GOT3 (cell line): ENCODE results near the gene F2R.

Experiments
- DNase-seq: peaks from one replicate; lab custom pipeline; 2025; ENCODE audit warnings: mixed read lengths; lab: John Stamatoyannopoulos, UW

Gene F2R

GRCh38 chr5:76690704-76691466 lies 25.0 kb upstream of the F2R start:
- DNase-seq: no peak

DNA sequence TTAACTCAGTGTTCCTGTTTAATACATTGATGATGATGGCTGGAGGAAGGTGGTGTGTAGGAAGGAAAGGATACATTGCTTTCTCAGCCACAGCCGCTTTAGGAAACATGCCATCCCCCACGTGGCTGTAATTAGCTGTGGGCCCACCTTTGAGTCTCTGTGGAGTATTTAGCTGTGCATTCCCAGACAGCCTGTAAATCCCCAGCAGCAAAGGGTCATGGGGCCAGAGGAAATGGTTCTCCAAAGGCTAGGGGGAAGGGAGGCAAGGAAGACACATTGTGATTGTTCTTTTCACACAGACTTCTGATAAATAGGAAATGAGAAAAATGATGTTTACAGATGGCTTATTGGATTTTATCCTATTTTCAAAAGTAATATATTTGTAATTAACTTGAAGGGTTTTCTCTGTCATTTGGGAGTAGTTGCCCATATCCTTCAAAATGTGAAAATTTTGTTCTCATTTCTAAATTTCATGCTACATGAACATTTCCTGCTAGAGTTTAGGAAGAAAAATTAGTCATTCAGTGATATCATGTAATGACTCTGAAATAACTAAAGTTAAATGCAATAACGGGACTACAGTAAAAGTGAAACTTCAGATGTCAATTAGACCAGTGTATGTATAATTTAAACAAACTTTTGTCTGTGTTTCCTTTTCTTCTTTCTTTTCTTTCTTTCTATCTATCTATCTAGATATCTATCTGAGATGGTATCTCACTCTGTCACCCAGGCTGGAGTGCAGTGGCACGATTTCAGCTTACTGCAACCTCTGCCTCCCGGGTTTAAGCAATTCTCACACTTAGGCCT lies 24.3 kb upstream of the F2R start:
- no peak for DNase-seq

DNA sequence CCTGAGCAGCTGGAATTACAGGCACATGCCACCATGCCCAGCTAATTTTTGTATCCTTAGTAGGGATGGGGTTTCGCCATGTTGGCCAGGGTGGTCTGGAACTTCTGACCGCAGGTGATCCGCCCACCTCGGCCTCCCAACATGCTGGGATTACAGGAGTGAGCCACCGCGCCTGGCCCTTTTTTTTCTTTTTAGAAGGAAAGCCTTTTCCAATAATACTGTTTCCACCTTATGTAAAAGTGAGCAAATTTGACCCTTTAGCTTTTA lies 23.7 kb upstream of the F2R start:
- no peak for DNase-seq

DNA sequence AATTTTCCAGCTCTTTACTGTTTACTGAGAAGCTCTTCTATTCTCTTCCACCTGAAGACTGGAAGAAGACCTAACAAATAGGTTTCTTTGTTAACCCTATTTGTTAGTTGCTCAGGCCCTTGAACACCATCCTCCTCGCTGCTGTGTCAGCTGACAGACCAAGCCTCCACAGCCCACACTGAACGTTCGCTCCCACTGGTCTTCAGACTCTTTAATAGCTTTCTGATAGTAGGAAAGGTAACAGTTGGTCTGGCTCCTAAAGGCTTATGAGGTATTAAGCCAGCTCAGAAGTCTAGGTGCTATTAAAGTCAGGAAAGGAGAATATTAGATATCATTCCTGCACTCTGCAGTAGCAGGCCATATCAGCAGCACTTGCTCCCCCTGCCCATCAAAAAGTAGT lies 23.3 kb upstream of the F2R start:
- no peak for DNase-seq

DNA sequence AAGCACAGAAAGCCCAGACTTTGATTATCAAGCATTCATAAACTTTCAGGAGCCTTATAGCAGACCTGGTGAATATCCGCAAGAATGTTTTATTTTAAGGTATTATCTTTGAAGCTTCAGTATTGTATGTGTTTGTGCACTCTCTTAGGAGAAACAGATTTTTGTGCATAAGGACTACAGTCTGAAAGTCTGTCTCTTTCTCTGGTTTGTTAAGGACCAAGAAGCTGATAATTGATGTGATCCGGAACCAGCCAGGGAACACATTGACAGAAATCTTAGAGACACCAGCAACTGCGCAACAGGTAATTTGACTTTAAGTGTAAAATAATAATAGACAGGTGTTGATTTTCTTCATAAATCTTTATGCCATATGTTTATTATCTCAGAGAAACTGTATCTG lies 22.8 kb upstream of the F2R start:
- DNase-seq: no peak

DNA sequence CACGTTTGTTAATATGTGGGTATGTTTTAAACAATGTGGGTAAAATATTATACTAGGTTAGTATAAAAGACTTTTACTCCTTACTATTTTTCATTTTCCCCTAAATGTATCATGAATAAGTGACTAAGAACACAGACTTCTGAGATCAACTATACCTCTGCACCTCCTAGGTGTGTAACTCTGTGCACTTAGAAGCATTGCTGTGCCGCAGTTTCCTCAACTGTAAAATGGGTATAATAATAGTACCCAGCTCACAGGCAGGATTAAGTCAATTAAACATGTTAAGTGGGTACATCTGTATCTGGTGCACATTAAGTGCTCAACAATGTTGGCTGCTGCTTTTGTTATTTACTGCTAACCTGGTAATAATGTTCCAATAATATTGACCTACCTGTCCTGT lies 21.6 kb upstream of the F2R start:
- DNase-seq: no peak

DNA sequence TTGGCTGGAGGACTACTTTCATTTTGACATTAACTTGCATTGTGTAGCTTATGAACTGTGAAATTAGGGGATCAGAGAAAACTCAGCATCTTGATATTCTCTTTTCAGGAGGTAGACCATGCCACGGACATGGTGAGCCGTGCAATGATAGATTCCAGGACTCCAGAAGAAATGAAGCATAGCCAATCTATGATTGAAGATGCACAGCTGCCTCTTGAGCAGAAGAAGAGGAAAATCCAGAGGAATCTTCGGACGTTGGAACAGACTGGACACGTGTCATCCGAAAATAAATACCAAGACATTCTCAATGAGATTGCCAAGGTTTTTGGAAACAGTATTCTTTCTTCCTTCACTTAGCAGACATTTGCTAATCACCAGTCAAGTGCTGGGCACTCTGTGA lies 20.6 kb upstream of the F2R start:
- DNase-seq: no peak

DNA sequence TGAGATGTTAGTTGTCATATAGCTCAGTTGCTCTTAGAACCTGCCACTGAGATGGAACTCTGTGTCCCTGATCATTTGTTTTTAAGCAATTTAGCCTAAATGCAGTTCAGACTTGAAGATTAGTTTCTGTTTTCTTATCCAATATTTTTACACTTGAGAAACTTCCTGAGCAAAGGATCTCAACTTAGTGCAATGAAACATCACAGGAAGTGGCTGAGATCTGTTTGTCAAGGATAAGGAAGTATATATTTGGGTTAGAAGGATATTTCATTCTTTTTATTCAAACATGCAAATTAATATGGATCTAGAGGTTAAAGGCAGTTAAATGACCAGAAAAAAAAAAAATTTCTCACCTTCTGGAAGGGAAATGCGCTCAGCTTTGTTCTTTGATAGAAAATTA lies 19.7 kb upstream of the F2R start:
- DNase-seq: no peak

- no peak for DNase-seq
Measured at GRCh38 chr5:76697670-76698069, 18.3 kb upstream of the F2R start.

GRCh38 chr5:76700571-76700970 lies 15.4 kb upstream of the F2R start:
- DNase-seq: no peak

DNA sequence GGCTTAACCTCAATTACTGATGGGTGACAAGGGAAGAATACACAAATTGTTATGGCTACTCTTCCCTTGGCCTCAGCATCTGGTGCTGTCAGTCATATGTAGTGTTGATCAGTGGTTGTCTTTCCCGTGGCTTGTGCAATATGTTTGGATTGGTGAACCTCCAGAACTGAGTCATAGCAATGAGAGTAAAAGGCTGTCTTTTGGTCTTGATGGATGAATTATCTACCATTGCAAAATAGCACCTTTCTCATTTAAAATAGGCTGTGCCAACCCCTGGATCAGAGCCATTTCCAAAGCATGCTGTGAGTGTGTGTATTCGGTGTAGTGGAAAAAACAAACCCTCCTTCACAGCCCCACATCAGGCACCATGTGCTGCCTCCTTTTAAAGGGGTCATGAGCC lies 14.6 kb upstream of the F2R start:
- no peak for DNase-seq

GRCh38 chr5:76703707-76704106 lies 12.2 kb upstream of the F2R start:
- no peak for DNase-seq

GRCh38 chr5:76704131-76704663 lies 11.7 kb upstream of the F2R start:
- DNase-seq: no peak

GRCh38 chr5:76705574-76705973 lies 10.4 kb upstream of the F2R start:
- DNase-seq: no peak

- no peak for DNase-seq
Measured at GRCh38 chr5:76709762-76710161, 6.2 kb upstream of the F2R start.

DNA sequence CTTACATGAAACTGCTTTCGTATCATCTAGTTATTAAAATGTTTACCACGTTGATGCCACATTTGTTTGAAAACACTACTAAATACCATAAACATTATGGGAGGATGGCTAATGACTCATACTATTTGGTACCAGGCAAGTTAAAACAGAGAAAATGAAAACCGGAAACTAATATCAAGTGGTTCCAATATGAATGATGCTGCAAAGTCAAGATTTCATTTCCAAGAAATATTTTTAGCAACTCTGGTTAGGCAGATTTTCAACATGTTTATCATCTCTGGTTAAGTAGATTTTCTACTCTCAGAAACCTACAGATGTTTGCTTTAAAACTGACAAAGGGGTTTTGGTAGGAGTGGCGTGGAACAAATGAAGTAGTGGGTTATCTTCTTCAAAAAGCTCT lies 4.9 kb upstream of the F2R start:
- DNase-seq: no peak

DNA sequence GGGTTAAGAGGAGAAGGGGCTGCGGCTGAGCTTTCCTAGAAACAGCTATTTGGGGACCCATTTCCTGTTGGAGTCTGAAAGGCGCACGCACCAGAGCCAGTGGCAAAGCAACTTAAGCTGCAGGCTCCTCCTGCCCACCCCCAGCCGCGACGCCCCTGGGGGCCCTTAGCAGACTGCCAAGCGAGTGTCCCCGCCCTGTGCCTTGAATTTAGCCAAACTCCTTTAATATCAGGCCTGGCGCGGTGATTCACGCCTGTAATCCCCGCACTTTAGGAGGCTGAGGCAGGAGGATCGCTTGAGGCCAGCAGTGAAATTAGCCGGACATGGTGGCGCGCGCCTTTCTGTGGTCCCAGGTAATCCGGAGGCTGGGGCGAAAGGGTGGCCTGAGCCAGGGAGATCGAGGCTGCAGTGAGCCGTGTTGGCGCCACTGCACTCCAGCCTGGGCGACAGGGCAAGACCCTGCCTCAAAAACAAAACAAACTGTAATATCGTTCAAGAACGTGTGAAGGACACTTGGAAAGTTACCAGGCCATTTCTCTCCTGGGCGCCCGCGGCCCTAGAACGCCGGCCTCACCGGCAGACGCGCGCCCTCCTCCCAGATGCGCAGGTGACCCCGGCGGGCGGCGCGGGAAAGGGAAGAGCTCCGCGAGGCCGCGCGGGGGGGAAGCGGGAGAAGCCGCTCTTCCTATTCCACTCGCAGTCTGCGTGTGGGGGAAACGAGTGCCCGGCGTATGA lies 1.0 kb upstream of the F2R start:
- DNase-seq: no peak

- no peak for DNase-seq
Measured at GRCh38 chr5:76715486-76715735, 515 bp upstream of the F2R start.

DNA sequence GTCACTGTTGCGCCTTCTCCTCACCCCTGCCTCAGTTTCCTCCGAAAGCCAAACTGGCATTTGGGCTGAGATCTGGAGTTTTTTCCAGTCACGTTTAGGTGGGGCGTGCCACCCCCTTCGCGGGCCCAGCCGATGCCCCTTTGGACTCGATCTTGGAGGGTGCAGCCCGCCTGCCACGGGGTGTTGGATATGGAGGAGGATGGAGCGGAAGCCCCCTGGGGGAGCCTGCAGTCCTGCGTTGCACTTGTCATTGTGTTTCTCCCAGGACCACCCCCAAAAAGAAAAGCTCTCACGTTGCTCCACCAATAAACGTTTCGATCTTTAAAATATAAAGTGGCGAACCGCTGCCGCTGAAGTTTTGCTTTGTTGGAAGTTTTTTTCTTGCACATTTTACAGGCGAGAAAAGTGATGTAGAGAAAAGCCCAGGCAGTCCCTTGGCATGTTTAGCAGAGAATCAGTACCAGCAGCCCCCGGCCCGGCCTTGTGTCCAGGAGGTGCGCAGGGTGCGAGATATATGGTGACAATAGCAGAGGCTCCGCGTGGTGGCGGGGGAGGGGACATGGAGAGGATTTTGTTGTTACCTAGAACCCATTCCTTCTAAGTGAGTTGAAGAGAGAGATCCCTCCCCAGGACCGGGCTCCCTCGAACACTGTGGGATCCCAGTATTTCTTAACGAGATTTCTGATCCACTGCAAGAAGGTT lies 681 bp downstream of the F2R start:
- no peak for DNase-seq

DNA sequence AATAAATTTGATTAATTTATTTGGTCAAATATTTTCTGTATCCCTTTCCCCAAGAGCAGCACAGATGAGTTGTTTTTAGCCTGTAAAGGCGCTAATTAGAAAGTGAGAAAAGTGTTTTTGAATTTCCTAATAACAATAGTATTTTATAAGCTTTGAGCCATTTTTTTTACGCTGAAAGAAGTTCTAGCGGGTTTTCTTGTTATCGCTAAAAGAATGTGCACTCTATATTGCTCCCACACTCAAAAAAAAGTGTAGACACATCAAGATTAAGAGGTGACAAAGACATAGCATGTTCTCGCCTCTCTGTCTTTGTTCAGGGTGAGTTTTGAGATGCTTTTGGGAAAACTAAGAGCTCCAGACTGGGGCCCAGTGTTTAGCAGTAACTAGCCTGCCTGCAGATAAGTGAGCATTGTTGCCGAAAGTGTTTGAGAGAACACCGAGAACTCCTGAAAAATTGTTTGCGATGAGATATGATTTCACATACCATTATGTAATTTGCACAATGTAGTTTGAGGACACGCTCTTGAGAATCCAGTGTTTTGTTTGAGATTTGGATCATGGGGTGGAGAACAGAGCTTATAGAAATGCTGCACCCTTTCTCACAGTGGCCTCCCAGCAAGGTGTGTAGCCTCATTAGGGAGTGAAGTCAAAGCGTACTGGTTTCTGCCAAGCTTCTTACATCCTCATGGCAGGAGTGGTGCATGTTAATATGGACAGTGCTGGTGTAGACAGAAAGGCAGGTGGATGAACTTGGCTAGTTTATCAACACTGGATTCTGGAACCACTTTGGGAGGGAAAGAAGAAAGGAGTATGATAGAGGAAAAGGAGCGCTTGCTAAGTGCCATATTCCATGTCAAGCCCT lies 1.5 kb downstream of the F2R start:
- no peak for DNase-seq

DNA sequence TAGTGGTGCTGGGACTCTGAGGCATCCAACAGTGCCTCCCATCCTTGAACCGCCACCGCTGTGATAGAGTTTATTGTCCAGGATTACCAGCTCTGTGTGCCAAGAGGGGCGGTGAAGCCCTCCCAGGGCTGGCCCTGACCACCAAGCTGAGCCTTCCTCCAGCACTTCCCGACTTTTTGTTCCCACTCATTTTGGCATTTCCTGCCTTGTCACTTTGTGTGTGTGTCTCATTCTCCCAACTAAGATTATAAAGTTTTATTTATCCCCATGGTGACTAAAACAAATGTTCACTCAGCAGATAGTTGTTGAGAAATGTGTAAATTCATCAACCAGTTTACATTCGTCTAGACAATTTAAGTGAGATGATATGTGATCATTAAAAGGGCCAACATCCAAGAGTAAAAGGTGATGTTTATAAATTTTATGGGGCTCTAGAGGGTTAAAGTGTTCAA lies 2.5 kb downstream of the F2R start:
- no peak for DNase-seq

GRCh38 chr5:76718880-76719279 lies 3.0 kb downstream of the F2R start:
- DNase-seq: no peak
